ENCODE measurements around the gene ADORA1.

The ADORA1 gene

GRCh38 chr1:203142684-203143408 lies 15.3 kb downstream of the ADORA1 start:
- TF ChIP-seq POLR2AphosphoS5 (IDR thresholded peaks at IDR 0.05; ENCODE audit: low read depth, low read length) (no peak), FOXP2 (optimal IDR thresholded peaks at IDR 0.05; ENCODE audit: borderline replicate concordance, extremely low read depth, extremely low read length, insufficient read depth) (no peak), TAF1 (IDR thresholded peaks at IDR 0.05; ENCODE audit: borderline replicate concordance, insufficient read depth, low read length) (no peak)

GRCh38 chr1:203143641-203144040 lies 16.1 kb downstream of the ADORA1 start:
- TF ChIP-seq REST (IDR thresholded peaks at IDR 0.05; ENCODE audit: insufficient read depth in 1 of 2, low read depth in 2 of 2, low read length in 2 of 2) = no peak
- TF ChIP-seq POLR2AphosphoS5 (IDR thresholded peaks at IDR 0.05; ENCODE audit: low read depth, low read length) = no peak
- no peak for TF ChIP-seq FOXP2 (optimal IDR thresholded peaks at IDR 0.05; ENCODE audit: borderline replicate concordance, extremely low read depth, extremely low read length, insufficient read depth)
- no peak for TF ChIP-seq TAF1 (IDR thresholded peaks at IDR 0.05; ENCODE audit: borderline replicate concordance, insufficient read depth, low read length)
- TF ChIP-seq SIN3A (IDR thresholded peaks at IDR 0.05; ENCODE audit: borderline replicate concordance, insufficient read depth, low read length) = no peak

DNA sequence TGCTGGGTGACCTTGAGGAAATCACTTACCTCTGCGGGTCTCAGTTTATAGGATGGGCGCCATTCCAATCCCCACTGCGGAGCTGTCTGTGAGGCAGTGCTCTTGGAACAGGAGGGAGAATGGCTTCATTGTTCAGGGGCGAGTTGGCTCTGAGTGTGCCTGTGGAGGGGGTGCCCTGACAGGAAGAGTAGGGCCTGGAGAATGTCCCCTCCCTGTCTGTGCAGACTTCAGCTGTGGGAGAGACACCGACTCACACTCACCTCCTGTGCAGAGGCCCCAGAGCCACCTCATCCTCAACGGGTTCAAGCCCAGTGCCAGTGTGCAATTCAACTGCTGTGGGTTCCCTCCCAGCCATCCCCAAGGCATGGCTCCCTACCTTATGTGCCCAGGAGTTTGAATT lies 17.1 kb downstream of the ADORA1 start:
- no peak for TF ChIP-seq TAF1 (IDR thresholded peaks at IDR 0.05; ENCODE audit: borderline replicate concordance, insufficient read depth, low read length)
- no peak for TF ChIP-seq REST (IDR thresholded peaks at IDR 0.05; ENCODE audit: insufficient read depth in 1 of 2, low read depth in 2 of 2, low read length in 2 of 2)
- TF ChIP-seq FOXP2 (optimal IDR thresholded peaks at IDR 0.05; ENCODE audit: borderline replicate concordance, extremely low read depth, extremely low read length, insufficient read depth) = no peak
- TF ChIP-seq SIN3A (IDR thresholded peaks at IDR 0.05; ENCODE audit: borderline replicate concordance, insufficient read depth, low read length) = no peak
- TF ChIP-seq POLR2AphosphoS5 (IDR thresholded peaks at IDR 0.05; ENCODE audit: low read depth, low read length) = no peak

GRCh38 chr1:203145321-203146041 lies 18.0 kb downstream of the ADORA1 start:
- TF ChIP-seq FOXP2 (optimal IDR thresholded peaks at IDR 0.05; ENCODE audit: borderline replicate concordance, extremely low read depth, extremely low read length, insufficient read depth) (no peak), REST (IDR thresholded peaks at IDR 0.05; ENCODE audit: insufficient read depth in 1 of 2, low read depth in 2 of 2, low read length in 2 of 2) (no peak), SIN3A (IDR thresholded peaks at IDR 0.05; ENCODE audit: borderline replicate concordance, insufficient read depth, low read length) (no peak), TAF1 (IDR thresholded peaks at IDR 0.05; ENCODE audit: borderline replicate concordance, insufficient read depth, low read length) (no peak), POLR2AphosphoS5 (IDR thresholded peaks at IDR 0.05; ENCODE audit: low read depth, low read length) (no peak)

DNA sequence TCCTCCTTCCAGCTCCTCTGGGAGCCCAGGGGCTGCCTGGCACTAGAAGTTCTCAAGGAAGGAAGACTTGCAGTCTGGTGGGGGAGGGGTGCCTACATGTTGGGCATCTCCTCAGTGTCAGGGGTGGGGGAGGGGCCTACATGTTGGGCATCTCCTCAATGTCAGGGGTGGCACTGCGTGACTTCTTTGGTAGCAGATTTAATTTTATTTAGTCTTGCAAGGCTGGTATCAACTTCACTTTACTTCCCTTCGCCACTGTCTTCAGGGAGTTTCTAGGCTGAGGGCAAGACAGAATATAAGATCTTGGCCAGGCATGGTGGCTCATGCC lies 18.5 kb downstream of the ADORA1 start:
- TF ChIP-seq POLR2AphosphoS5 (IDR thresholded peaks at IDR 0.05; ENCODE audit: low read depth, low read length) (no peak), TAF1 (IDR thresholded peaks at IDR 0.05; ENCODE audit: borderline replicate concordance, insufficient read depth, low read length) (no peak), SIN3A (IDR thresholded peaks at IDR 0.05; ENCODE audit: borderline replicate concordance, insufficient read depth, low read length) (no peak), REST (IDR thresholded peaks at IDR 0.05; ENCODE audit: insufficient read depth in 1 of 2, low read depth in 2 of 2, low read length in 2 of 2) (no peak), FOXP2 (optimal IDR thresholded peaks at IDR 0.05; ENCODE audit: borderline replicate concordance, extremely low read depth, extremely low read length, insufficient read depth) (no peak)

All from PFSK-1 (cell line).